Measurements from ENCODE around the gene SDS.

Gene SDS

DNA sequence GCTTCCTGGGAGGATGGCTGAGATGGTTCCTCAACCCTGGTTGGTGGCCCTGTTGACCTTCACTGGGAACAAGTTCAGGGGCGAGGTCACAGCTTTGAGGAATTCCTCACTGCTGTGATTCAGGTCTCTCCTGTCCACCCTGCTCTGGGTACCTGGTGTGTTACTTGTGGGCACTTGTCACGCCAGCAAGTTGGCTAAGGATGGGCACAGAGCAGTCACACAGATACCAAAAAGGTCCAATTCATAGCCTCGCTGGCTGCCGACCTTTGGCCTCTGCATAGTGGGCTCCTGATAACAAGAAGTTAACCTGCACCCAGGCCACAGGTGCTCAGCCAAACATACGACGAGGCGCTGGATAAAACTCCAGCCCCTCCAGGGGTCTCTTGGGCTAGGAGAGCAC, 11.2 kb downstream of the SDS start:
- TF ChIP-seq CEBPB (IDR thresholded peaks at IDR 0.05) (no peak), NFIC (IDR thresholded peaks at IDR 0.05) (no peak), EP300 (IDR thresholded peaks at IDR 0.05; ENCODE audit: borderline replicate concordance) (no peak), TAF1 (IDR thresholded peaks at IDR 0.05; ENCODE audit: low read depth) (no peak), RAD21 (IDR thresholded peaks at IDR 0.05; ENCODE audit: low read depth) (no peak), TCF12 (IDR thresholded peaks at IDR 0.05; ENCODE audit: low read depth) (no peak), EGR1 (IDR thresholded peaks at IDR 0.05) (no peak), FOXM1 (IDR thresholded peaks at IDR 0.05; ENCODE audit: borderline replicate concordance, low read depth) (no peak)
- TF ChIP-seq, protein P1, sequence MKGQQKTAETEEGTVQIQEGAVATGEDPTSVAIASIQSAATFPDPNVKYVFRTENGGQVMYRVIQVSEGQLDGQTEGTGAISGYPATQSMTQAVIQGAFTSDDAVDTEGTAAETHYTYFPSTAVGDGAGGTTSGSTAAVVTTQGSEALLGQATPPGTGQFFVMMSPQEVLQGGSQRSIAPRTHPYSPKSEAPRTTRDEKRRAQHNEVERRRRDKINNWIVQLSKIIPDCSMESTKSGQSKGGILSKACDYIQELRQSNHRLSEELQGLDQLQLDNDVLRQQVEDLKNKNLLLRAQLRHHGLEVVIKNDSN (IDR thresholded peaks at IDR 0.05): no peak

DNA sequence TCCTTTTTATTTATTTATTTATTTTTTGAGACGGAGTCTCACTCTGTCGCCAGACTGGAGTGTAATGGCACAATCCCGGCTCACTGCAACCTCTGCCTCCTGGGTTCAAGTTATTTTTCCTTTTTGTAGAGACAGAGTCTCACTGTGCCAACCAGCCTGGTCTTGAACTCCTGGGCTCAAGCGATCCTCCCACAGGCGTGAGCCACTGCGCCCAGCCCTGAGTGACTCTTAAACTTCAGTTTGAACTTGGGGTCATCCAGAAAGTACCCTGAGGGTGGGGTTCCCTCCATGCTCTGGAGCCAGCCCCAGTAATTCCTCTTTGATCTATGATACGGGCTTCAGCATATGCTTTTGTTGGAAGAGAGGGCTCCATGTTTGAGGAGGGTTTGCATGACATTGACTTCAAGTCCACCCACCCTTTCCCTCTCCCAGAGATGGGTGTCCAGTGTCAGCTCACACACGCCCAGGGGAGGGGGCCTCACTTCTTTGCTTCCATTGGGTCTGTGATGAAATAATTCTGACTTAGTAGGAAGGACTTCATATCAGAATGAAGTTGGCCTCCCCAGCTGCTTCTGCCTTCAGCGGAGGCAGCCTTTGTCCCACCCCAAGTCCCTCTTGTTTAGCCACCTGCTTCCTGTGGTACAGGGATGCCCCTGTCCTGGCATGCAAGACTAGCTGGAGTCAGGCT, 11.9 kb downstream of the SDS start:
- TF ChIP-seq EP300 (IDR thresholded peaks at IDR 0.05; ENCODE audit: borderline replicate concordance) (no peak), ZBTB7A (IDR thresholded peaks at IDR 0.05; ENCODE audit: low read depth) (no peak), TCF12 (IDR thresholded peaks at IDR 0.05; ENCODE audit: low read depth) (no peak), CEBPB (IDR thresholded peaks at IDR 0.05) (no peak), EGR1 (IDR thresholded peaks at IDR 0.05) (no peak)
- TF ChIP-seq, protein P2, sequence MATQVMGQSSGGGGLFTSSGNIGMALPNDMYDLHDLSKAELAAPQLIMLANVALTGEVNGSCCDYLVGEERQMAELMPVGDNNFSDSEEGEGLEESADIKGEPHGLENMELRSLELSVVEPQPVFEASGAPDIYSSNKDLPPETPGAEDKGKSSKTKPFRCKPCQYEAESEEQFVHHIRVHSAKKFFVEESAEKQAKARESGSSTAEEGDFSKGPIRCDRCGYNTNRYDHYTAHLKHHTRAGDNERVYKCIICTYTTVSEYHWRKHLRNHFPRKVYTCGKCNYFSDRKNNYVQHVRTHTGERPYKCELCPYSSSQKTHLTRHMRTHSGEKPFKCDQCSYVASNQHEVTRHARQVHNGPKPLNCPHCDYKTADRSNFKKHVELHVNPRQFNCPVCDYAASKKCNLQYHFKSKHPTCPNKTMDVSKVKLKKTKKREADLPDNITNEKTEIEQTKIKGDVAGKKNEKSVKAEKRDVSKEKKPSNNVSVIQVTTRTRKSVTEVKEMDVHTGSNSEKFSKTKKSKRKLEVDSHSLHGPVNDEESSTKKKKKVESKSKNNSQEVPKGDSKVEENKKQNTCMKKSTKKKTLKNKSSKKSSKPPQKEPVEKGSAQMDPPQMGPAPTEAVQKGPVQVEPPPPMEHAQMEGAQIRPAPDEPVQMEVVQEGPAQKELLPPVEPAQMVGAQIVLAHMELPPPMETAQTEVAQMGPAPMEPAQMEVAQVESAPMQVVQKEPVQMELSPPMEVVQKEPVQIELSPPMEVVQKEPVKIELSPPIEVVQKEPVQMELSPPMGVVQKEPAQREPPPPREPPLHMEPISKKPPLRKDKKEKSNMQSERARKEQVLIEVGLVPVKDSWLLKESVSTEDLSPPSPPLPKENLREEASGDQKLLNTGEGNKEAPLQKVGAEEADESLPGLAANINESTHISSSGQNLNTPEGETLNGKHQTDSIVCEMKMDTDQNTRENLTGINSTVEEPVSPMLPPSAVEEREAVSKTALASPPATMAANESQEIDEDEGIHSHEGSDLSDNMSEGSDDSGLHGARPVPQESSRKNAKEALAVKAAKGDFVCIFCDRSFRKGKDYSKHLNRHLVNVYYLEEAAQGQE (IDR thresholded peaks at IDR 0.05; ENCODE audit: low read depth): no peak

DNA sequence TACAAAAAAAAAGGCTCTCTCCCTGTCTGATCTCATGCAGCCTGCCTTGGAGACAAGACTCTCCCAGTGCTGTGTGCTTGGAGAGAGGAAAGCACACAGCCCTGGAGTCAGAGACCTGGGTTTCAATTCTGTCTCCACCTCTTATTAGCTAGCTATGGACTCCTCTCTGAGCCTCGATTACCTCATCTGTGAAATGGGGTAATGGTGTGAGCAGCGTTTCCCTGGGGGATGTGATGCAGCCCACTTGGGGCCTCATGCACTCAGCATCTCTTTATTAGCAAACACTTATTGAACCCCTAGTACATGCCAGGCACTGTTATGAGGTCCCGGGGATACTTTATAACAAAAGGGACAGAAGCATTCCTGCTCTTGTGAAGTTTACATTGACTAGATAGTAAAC, 12.5 kb downstream of the SDS start:
- TF ChIP-seq EGR1 (IDR thresholded peaks at IDR 0.05): no peak

DNA sequence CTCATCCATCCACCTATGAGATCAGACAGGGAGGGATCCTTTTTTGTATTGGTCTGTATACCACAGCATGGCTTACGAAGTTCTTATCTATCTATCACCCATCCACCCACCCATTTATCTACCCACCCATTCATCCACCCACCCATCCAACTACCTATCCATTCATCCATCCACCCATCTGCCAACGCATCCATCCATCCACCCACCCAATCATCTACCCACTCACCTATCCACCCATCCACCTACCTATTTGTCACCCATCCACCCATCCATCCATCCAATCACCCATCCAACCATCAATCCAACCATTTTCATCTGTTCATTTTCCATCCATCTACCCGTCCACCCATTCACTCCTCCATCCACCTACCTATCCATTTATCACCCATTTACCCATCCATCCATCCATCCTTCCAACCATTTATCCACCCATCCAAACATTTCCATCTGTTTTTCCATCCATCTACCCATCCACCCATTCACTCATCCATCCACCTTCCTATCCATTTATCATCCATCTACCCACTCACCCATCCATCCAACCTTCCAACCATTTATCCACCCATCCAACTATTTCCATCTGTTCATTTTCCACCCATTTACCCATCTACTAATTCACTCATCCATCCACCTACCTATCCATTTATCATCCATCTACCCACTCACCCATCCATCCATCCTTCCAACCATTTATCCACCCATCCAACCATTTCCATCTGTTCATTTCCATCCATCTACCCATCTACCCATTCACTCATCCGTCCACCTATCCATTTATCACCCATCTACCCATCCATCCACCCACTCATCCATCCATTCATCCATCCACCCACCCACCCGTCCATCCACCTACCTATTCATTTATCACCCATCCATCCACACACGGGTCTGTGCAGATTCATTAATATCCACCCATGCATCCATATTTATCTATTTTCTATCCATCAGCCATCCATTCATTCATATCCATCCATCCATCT, 13.3 kb downstream of the SDS start:
- TF ChIP-seq YY1 (IDR thresholded peaks at IDR 0.05; ENCODE audit: low read depth) (no peak), CEBPB (IDR thresholded peaks at IDR 0.05) (no peak), NFIC (IDR thresholded peaks at IDR 0.05) (no peak), TCF12 (IDR thresholded peaks at IDR 0.05; ENCODE audit: low read depth) (no peak), EP300 (IDR thresholded peaks at IDR 0.05; ENCODE audit: borderline replicate concordance) (no peak), TAF1 (IDR thresholded peaks at IDR 0.05; ENCODE audit: low read depth) (no peak), TEAD4 (IDR thresholded peaks at IDR 0.05) (no peak), CREB1 (IDR thresholded peaks at IDR 0.05; ENCODE audit: low read depth) (no peak), FOXM1 (IDR thresholded peaks at IDR 0.05; ENCODE audit: borderline replicate concordance, low read depth) (no peak), RAD21 (IDR thresholded peaks at IDR 0.05; ENCODE audit: low read depth) (no peak), ZBTB7A (IDR thresholded peaks at IDR 0.05; ENCODE audit: low read depth) (no peak), EGR1 (IDR thresholded peaks at IDR 0.05) (no peak)
- TF ChIP-seq, protein P2 (IDR thresholded peaks at IDR 0.05; ENCODE audit: low read depth): no peak
- TF ChIP-seq, protein P1 (IDR thresholded peaks at IDR 0.05): no peak
- TF ChIP-seq, protein P3, sequence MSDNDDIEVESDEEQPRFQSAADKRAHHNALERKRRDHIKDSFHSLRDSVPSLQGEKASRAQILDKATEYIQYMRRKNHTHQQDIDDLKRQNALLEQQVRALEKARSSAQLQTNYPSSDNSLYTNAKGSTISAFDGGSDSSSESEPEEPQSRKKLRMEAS (IDR thresholded peaks at IDR 0.05): no peak

DNA sequence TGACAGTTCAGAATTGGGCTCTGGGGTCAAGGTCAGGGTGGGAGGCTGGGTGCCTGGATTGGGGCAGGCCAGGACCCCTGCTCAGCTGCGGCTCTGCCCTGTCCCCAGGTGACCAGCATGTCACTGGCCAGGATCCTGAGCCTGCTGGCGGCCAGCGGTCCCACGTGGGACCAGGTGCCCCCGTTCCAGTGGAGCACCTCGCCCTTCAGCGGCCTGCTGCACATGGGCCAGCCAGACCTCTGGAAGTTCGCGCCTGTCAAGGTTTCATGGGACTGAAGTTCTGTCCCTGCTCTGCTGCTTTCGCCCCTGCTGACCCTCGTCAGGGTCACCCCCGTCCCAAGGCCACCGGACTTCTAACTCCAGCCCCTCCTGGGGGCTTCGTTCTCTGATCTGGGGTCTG, 15.3 kb downstream of the SDS start:
- TF ChIP-seq, protein P1 (IDR thresholded peaks at IDR 0.05): no peak
- TF ChIP-seq RAD21 (IDR thresholded peaks at IDR 0.05; ENCODE audit: low read depth) (no peak), TCF12 (IDR thresholded peaks at IDR 0.05; ENCODE audit: low read depth) (no peak), TAF1 (IDR thresholded peaks at IDR 0.05; ENCODE audit: low read depth) (no peak), TEAD4 (IDR thresholded peaks at IDR 0.05) (no peak), ZBTB7A (IDR thresholded peaks at IDR 0.05; ENCODE audit: low read depth) (no peak), CEBPB (IDR thresholded peaks at IDR 0.05) (no peak), NFIC (IDR thresholded peaks at IDR 0.05) (no peak), CREB1 (IDR thresholded peaks at IDR 0.05; ENCODE audit: low read depth) (no peak), EGR1 (IDR thresholded peaks at IDR 0.05) (no peak), YY1 (IDR thresholded peaks at IDR 0.05; ENCODE audit: low read depth) (no peak), FOXM1 (IDR thresholded peaks at IDR 0.05; ENCODE audit: borderline replicate concordance, low read depth) (no peak), EP300 (IDR thresholded peaks at IDR 0.05; ENCODE audit: borderline replicate concordance) (no peak)
- TF ChIP-seq, protein P2 (IDR thresholded peaks at IDR 0.05; ENCODE audit: low read depth): no peak
- TF ChIP-seq, protein P3 (IDR thresholded peaks at IDR 0.05): no peak
